Activated CD8-positive, alpha-beta memory T cell treated with anti-CD3 and anti-CD28 coated beads for 36 hours (primary cell): ENCODE data around the gene CMYA5. TPM values are rescaled to one million over a fixed set of nuclear protein-coding genes. Genes with fewer than 3 reads are reported as not detected.
"Not testable (repeated sequence)": the region's sequence is repeated elsewhere in the genome, so short reads cannot be mapped to it uniquely, and the experiment has no call there.

Experiments used
- CTCF ChIA-PET: fragments of 350-600 bp; sonication (Branson Sonifier 250); formaldehyde crosslinking; loops from one replicate; lab custom pipeline; 2021; ENCODE audit warnings: antibody characterized with exemption; lab: Charles Lee
- POLR2A ChIA-PET: fragments of 350-600 bp; sonication (Branson Sonifier 250); formaldehyde crosslinking; loops from one replicate; lab custom pipeline; 2021; ENCODE audit warnings: antibody characterized with exemption; lab: Charles Lee
- total RNA-seq, 2 experiments: library from RNA; stranded (reverse); gene quantifications; one replicate each; pipeline ENCODE4 v1.2.3, GENCODE V29; 2021

CMYA5 gene
- total RNA-seq = under 1 TPM; 0.10 to 0.19 TPM

DNA sequence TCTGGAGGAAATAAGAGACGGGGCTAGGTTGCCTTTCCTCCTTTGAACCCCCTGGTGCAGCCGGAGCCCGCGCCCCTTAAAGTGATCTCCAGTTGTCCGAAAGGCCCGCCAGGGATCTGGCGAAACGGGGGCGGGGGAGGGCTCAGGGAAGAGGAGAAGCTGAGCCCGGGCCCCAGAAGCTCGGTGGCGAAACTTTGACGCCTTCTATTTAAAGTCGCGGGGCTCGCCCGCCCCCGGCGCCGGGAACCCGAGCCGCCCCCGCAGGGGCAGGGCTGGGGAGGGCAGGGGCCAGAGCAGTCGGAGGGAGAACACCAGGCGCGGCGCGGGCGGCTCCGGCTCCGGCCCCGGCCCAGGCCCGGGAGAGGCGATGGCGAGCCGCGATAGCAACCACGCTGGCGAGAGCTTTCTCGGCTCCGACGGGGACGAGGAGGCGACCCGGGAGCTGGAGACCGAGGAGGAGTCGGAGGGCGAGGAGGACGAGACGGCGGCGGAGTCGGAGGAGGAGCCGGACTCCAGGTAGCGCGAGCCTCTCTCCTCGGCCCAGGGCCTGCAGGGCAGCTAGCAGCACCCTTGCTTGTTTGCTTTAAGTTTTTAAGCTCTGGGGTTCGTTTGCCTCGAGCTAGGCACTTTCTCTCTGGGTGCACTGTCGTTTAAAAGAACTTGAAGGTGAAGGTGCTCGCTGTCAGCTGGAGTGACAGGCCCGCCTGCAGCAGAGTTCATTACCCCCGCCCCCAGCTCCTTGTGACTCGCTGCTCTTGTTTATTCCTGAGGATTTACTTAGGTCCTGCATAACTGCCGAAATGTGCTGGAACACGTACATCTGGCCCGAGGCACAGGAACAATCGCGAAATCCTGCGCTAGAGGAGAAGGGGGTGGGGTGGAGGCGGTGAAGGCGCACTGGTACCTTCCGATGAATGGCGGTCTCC is at the start of gene CMYA5:
Gene CMYA5 (plus strand): TSS at position 296 of the 926 bp plus-strand sequence. CDS start 72 bp downstream, at position 368.
- POLR2A ChIA-PET = no interaction called here
- CTCF ChIA-PET = no interaction called here

GRCh38 chr5:79640571-79641055 is 49.0 kb upstream of the CMYA5 start:
- CTCF ChIA-PET = no interaction called here
- POLR2A ChIA-PET = no interaction called here

- ChIA-PET POLR2A (no interaction called here), CTCF (no interaction called here)
Observed at GRCh38 chr5:79641414-79641813, 48.2 kb upstream of the CMYA5 start.

- POLR2A ChIA-PET = no interaction called here
- CTCF ChIA-PET = no interaction called here
Observed at GRCh38 chr5:79642210-79642609, 47.4 kb upstream of the CMYA5 start.

DNA sequence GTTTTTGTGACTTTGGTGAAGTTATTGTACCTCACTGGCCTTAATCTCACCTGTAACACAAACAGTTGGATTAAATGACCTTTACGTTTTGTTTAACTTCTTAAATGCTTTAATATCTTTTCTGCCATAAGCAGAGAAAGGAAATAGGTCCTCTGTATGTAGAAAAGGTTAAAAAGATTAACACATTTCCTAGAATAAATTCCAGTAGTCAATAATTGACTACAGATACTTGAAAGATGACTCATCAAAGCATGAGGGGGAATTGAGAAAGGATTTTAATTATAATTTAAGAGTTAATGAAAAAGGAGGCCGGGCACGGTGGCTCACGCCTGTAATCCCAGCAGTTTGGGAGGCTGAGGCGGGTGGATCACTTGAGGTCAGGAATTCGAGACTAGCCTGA is 35.8 kb upstream of the CMYA5 start:
- ChIA-PET CTCF (no interaction called here), POLR2A (no interaction called here)

DNA sequence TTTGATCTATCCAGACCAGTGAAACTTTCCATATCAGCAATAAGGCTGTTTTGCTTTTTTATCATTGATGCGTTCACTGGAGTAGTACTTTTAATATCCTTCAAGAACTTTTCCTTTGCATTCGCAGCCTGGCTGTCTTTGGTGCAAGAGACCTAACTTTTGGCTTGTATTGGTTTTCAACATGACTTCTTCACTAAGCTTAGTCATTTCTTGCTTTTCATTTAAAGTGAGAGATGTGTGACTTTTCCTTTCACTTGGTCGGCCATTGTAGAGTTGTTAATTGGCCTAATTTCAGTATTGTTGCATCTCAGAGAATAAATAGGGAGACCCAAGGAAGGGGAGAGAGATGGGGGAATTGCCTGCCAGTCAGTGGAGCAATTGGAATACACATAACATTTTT is 26.4 kb upstream of the CMYA5 start:
- POLR2A ChIA-PET = no interaction called here
- CTCF ChIA-PET = no interaction called here

GRCh38 chr5:79666758-79667157 is 22.9 kb upstream of the CMYA5 start:
- CTCF ChIA-PET = no interaction called here
- POLR2A ChIA-PET = no interaction called here

DNA sequence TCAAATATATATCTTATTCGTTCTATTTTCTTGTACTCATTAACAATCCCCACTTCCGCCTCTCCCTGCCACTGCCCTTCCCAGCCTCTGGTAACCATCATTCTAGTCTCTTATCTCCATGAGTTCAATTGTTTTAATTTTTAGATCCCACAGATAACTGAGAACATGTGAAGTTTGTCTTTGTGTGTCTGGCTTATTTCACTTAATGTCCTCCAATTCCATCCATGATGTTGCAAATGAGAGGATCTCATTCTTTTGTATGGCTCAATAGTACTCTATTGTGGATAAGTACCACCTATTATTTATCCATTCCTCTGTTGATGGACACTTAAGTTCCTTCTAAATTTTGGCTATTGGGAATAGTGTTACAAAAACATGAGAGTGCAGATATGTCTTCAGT is 17.2 kb upstream of the CMYA5 start:
- ChIA-PET CTCF (no interaction called here), POLR2A (no interaction called here)

- CTCF ChIA-PET, POLR2A ChIA-PET: not testable (repeated sequence)
Observed at GRCh38 chr5:79676354-79676753, 13.3 kb upstream of the CMYA5 start.

GRCh38 chr5:79682102-79682501 is 7.5 kb upstream of the CMYA5 start:
- POLR2A ChIA-PET = interaction anchor here (0.6 to 0.7 kb wide), 2 partner anchors 45 to 494 kb away, joined by 4 read pairs; no protein-coding TSS in a partner anchor
- CTCF ChIA-PET = interaction anchor here (0.7 kb wide), 1 partner anchor 104 kb away, joined by 4 read pairs; no protein-coding TSS in a partner anchor

DNA sequence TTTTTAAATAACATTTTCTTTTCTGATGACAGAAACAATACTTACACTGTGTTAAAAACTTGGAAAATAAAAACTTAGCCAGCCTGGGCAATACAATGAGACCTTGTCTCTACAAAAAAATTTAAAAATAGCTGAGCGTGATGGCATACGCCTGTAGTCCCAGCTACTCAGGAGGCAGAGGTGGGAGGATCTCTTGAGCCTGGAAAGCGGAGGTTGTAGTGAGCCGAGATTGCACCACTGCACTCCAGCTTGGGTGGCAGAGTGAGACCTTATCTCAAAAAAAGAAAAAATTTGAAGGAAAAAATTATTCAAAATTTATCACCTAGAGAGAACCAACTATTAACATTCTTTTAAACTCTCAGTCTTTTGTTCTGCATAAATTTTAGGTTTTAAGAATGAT is 4.9 kb upstream of the CMYA5 start:
- POLR2A ChIA-PET = no interaction called here
- CTCF ChIA-PET = no interaction called here

DNA sequence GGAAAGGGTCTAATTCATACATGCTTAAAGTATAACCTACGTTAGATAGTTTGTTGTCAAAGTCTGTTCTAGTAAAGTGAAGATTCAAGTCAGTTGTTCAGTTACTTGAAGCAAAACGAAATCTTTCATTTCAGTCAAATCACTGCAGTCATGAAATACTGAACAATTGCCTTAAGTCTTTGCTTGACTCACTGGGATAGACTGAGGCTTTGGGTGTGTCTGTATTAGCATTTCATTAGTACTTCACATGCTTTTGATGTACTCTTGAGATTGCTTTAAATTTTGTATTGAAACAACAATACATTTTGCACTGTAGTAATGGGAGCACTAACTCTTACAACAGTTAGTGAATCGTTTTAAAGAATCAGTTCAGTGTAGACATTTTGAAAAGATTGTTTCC is 4.0 kb upstream of the CMYA5 start:
- ChIA-PET CTCF (interaction anchor here (1.4 kb wide), 1 partner anchor 172 kb away, joined by 3 read pairs; no protein-coding TSS in a partner anchor), POLR2A (no interaction called here)

DNA sequence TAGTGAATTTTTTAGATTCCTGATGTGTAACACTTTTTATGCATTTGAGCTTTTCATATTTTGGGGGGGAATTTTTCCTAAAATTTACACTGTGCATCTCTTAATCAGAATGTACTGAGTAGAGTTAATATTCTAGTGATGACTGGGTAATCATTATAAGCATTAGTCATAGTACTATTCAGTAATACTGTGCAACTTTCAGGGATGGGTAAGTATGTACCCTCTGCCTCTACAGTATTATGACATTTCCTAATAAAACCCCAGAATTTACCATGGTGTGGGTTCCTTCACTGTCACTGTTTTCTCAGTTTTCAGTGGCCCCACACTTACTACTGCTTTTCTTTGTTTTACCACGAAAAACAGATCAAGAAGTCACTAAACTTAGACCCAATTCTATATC is 2.8 kb upstream of the CMYA5 start:
- POLR2A ChIA-PET = no interaction called here
- CTCF ChIA-PET = interaction anchor here (1.4 kb wide), 1 partner anchor 171 kb away, joined by 3 read pairs; no protein-coding TSS in a partner anchor

- ChIA-PET POLR2A (no interaction called here), CTCF (no interaction called here)
Observed at GRCh38 chr5:79687889-79688288, 1.7 kb upstream of the CMYA5 start.

DNA sequence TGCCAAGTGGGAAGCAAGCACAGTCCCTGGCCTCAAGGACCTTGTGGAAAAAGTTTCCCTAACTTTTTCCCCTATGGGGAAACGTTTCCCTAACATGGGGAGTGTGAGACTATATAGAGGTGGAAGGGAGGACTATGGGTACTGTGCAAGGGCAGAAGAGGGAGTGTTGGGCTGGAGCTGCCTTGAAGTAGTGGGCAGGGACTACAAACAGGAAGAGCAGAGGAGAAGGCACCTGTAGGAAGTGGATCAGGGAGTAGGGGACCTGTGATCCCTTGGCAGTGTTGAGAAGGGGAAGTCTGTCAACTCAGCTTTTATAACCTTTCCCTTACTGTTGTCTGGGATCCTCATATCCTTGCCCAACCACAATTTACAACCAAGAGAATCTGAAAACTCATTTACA is 1.4 kb downstream of the CMYA5 start:
- ChIA-PET CTCF (no interaction called here), POLR2A (no interaction called here)

GRCh38 chr5:79692596-79692995 is 3.0 kb downstream of the CMYA5 start:
- CTCF ChIA-PET = no interaction called here

GRCh38 chr5:79694183-79694582 is 4.5 kb downstream of the CMYA5 start:
- POLR2A ChIA-PET = no interaction called here
- CTCF ChIA-PET = no interaction called here

More at GRCh38 chr5:79692596-79692995, 3.0 kb downstream of the CMYA5 start:
- POLR2A ChIA-PET = interaction anchor here (0.5 kb wide), 1 partner anchor 99 kb away, joined by 3 read pairs; no protein-coding TSS in a partner anchor

GRCh38 chr5:79694652-79695051 is 5.0 kb downstream of the CMYA5 start:
- ChIA-PET CTCF (no interaction called here), POLR2A (no interaction called here)

- ChIA-PET CTCF (no interaction called here), POLR2A (no interaction called here)
Observed at GRCh38 chr5:79695526-79695925, 5.9 kb downstream of the CMYA5 start.
